Stimulated activated CD8-positive, alpha-beta memory T cell treated with anti-CD3 and anti-CD28 coated beads, Interleukin-12 subunit alpha, Interleukin-12 subunit beta, amount 100 ng/mL, for 1 hour (primary cell): ENCODE results near the gene MRNIP.
"Not testable (repeated sequence)": the region's sequence is repeated elsewhere in the genome, so short reads cannot be mapped to it uniquely, and the experiment has no call there.

Experiments
- DNase-seq: peaks from one replicate; pipeline ENCODE4 v3.0.0-alpha.2; 2020; ENCODE audit warnings: low read depth

The MRNIP gene

DNA sequence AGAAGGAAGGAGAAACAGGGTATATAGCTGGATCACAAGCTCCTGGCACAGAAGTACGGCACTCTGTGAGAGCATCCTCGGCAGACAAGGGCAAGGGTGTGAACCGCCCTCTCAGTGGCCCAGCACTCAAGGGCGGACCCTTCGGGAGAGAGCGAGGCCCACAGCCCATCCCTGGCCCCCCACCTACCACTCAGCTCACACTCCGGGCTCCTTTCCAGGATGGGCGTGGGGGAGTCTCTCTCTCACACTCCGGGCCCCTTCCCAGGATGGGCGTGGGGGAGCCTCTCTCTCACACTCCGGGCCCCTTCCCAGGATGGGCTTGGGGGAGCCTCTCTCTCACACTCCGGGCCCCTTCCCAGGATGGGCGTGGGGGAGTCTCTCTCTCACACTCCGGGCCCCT is 12.9 kb upstream of the MRNIP start:
- DNase-seq: not testable (repeated sequence)

DNA sequence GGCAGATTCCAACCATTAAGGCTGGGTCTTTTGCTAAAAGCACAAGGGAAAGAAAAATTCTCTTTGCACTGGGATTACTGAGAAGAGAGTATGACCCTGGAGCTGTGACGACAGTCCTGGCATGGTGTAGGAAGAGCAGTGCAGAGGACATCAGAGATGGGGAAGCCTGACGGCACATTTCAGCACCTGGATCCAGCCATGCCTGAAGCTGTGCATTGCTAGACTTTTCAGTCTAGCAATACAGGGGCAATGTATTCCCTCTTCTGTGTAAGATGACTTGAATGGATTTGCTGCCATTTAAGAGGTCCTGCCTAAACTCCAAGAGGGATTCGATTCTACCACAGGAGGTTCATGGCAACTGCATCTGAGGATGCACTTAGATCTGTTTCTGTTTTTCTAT is 12.3 kb upstream of the MRNIP start:
- DNase-seq: no peak

DNA sequence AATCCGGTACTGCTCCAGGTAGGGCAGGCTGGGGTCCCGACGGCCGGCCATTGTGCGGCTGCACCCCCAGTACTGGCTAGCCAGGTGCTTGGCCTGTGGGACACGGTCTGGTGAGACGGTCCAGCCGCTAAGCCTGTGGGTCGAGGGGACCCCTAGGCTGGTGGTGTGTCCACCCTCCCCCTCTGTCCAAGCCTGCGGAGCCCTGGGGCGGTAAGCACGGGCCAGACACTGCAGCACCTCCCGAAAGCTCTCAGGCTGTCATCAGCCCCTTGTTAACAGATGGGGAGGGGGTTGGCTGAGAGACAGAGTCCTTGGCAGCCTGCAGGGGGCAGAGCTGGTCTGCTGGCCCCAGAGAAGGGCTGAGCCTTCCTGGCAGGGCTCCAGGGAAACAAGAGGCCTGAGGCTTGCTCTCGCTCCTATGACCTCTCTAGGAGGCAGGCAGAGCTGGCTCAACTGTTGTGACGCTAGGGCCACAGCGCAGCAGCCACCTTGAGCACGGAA is 11.8 kb upstream of the MRNIP start:
- DNase-seq: no peak

DNA sequence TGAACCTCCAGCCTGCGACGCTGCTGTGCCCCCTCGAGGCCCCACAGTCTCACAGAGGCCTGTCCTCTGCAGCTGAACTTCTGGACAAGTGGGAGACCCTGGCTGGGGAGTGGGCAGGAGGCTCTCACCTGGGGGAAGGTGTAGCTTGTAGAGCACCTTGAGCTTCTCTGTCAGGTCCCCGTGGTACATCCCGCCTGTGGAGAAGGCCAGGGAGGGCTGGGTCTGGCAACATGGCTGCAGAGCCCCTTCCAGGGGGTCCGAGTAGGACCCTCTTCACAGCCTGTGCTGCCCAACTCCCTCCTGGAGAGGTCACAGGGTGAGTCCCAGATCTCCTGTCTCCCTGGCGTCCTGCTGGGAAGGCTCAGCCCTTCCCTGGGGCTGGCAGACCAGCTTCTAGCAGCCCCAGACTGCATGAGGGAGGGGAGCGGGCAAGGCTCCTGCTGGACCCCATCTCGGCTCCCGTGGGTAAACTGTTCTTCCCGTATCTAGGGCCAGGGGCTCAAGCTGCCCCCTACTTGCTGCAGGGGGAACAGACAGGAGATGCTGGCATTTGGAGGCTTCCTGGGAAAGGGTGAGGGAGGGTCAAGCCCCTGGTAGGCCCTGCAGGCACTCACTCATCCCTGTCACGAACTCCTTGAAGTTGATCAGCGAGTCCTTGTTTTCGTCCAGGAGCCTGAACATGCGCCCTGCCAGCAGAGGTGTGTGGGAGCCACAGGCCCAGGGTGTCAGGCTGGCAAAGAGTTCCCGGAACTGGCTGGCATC is 11.2 kb upstream of the MRNIP start:
- no peak for DNase-seq

DNA sequence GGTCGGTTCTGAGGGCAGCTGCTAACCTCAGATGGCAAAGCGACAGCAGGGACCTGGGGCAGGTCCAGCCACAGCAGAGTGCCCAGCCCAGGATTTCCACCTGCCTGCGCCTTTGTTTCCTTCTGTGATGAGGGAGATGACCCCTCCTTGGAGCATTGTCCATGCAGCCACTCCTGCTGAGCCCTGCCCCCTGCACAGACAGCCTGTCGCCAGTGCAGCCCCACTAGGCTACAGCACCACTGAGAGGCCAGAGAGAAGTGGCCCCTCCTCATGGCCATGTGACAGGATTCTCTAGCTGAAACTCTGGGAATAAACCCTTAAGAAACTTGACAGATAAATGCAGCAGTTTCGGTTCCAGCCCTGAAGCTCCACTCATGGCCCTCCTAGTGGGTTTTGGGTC is 10.5 kb upstream of the MRNIP start:
- no peak for DNase-seq

DNA sequence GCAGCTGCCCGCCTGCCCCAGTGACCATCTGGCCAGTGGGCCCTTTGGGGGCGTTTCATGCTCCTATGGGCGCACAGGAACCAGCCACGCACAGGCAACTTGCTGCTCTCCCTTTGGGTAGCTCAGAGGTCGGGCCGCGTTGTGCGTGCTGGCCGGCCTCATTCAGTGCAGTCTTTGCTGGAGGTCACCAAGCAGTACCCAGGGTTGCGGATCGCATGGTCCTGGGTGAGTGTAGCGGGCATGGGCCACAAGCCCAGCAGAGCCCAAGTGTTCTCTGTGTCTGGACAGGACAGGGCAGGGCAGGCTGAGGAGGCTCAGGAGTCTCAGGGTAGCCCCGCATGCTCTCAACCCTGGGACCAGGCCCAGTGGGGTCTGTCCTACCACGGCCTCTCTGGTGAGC is 9.9 kb upstream of the MRNIP start:
- no peak for DNase-seq

DNA sequence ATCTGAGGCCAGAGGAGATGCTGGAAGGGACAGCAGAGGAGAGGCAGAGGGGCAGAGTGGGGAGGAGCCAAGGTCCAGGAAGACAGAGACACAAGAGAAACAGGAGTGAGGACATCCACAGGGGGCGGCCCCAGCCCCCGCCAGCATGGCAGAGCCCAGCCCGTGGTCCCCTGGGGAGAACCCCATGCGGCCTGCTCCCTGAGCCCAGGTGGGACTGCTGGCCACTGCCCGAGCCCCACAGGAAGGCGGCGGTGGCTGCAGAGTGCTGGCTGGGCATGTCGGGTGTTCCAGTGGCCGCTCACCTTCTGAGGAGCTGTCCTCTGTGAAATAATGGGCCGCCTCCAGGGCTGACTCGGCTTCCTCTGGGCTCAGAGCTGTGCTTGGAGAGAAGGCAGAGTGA is 8.9 kb upstream of the MRNIP start:
- no peak for DNase-seq

DNA sequence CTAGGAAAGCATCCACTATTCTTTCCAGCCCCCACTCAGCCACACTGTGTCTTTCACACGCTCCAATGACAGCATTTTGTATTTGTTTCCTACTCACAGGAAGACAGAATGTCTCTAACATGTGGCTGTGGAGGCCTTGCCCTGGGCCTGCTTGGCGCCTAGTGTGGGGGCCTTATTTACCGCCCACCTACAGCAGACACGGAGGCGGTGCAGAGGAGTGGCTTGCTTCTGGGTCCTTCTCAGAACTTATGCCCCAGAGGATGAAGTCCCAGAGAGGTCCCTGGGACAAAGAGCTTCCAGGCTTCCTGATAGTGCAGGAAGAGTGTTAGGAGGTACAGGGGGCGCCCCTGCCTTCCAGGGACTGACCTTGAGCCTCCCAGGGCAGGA is 8.5 kb upstream of the MRNIP start:
- no peak for DNase-seq

DNA sequence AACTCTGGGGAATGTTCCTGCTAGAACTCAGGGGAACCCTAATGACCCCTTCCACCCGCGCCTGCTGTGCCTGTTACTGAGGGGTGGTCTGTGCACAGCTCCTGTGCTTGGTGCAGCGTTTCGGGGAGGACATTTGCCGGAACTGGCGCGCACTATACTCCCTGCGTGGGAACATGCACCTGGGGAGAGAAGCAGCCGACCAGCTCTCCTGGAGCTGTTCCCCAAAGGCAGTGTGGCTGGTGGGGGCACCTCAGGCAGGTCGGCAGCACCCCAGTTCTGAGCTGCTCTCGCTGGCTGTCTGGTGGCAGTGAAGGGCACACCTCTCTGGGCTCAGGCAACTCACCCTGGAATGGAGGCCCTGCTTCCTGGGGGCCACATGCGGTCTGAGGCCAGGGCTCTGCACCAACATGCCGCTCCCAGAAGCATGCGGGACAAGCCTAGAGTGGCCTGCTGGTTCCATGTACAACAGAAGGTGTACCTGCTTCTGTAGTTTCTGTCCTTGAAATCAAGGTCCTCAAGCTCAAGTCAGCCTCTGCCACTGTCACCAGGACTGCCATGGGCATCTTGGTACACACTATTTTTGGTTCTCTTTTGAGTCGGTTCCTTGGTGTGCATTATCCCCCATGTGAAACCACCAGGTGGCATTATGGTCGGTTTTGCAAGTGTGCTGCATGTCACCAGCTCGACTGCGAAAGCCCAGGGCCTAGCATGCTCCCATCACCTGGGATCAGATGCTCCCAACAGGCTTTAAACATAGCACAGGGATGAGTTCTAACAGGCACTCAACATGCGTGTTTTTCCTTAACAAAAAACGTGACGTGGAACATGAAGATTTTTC is 7.8 kb upstream of the MRNIP start:
- DNase-seq: no peak

DNA sequence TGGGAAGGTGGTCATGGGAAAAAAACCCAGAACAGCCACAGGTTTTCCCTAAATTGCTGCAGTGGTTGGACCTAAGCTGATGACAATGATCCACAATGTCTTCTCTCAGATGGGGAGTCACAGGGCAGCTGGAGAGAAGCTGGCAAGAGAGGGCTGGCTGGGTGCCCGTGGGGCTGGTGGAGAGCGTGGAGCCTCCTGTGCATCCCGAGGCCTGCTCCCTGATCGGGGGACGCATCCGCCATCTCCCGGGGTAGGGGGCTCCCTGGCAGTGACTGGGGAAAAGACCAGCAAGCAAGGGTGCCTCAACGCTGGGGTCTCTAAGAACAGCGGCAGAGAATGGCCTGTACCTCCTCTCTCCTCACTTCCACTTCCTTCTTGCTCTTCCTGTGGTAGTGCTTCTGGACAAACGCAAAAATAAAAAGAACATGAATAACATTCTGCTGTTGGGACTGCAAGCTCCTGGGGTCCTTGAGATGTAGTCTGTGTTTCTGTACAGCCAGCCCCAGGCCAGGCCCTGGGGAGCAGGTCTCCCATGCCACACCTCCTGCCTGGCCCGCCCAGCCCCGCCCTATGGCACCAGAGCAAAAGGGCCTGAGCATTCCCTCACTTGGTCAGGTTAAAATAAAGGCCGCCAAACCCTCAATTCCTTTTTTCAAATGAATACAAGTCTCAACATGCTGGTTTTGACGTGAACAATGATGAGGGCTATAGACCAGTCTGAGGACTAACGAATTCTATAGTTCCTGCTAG is 7.0 kb upstream of the MRNIP start:
- DNase-seq: no peak

DNA sequence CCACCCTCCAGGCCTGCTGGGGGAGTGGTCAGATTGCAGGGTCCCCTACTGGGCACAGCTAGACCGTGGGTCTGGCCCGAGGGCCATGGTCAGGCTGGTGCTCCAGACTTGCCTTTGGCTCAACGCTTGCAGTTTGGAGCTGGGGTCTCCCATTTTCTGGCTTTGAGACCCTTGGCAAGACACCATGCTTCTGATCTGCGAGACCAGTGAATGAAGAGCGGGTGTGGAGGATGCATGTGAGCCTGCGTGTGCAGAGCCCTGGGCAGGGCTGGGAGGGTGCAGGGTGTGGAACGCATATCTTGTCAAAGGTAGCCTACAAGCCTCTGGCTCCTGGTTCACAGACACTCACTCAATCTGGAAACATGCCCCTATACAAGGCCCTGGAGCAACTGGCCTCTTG is 6.1 kb upstream of the MRNIP start:
- no peak for DNase-seq

DNA sequence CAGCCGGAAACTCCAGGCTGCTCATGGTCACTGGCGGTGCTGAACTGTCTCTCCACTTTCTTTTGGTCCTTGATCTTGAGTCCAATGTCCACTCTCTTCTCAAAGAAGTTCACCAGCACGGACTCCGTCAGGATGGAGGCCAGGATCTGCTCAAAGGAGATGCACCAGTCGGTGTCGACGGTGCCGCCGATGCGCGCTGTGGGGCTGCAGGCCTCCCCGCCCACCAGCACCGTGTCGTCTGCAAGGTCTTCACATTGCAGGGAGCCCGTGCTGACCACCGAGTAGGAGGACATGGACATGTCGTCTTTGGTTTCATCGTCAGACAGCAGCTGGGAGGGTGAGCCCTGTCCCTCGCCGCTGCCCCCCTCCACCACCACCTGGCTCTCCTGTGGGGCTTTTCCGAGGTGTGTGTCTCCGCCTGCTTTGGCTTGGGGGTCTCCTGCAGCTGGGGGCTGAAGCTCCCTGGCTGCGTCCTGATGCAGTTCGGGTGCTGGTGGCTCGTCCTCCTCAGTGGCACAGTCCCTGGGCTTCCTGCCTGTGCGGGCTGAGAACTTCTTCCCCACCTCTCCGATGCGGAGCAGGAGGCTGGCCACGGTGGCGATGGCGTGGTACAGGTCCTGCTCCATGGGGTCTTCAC is 5.0 kb upstream of the MRNIP start:
- no peak for DNase-seq

DNA sequence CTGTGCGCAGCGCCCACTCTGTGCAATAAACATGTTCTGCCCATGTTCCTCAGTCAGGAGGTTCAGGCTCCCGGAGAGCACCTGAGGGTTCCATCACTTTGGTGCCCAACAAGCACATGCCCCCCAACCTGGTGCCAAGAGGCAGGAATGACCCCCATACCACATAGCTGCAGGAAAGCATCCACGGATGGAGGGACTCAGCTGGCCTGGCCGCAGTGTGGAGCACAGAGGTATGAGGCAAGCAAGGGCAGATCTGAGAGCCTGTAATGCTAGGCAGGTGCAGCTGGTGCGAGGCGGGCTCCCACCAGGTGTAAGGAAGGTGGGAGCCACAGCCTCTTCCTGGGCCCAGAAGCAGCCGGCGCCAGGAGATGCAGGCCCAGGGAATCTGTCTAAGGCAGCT is 4.3 kb upstream of the MRNIP start:
- no peak for DNase-seq

DNA sequence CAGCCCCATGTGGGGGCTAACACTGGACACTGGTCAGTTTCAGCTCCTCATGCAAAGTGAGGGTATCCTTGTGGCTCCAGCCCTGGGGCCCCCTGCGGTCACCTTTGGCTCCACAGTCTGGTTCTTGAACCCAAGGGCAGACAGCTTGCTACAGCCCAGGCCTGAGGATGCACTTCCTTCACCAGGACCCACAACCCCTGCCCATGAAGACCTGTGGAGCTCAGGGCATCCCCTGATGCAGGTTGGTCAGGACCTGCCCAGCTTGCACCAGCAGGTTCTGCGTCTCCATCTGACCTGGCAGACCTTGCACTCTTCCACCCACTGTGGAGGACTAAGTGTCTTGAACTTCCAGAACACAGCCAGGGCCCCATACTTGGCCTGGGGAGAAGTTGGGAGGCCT is 3.7 kb upstream of the MRNIP start:
- no peak for DNase-seq

DNA sequence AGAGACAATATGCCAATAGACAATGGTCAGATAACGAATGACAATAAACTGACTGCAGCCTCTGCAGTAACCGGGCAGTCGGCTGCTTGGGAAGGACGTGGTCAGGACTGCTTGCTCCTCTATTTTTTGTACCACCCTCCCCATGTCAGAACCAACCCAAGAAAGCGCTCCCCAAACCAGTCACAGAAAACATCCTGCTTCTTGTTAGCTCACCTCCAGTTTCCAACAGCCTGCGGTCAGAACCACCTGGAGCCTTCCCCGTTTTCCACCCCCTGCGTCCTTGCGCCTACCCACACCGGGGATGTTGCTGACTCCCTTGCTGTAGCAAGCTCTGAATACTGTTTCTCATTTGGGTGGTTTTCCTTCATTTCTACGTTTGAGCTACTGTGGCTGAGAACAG is 1.7 kb upstream of the MRNIP start:
- no peak for DNase-seq

DNA sequence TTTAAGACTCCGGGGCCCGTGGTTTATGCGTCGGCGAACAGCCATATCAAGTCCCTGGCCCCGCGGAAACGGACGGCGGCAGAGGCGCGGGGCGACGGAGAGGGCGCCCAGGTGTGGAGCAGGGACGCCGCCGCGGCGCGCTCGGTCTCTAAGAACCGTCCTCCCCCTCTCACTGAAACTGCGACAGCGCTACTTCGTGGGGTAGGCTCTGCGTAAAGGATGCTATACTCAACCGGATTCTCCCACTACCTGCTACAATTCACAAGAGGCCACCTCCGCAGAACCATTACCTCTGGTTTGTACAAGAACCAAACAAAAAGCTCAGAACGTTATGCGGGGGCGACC is 404 bp downstream of the MRNIP start:
- DNase-seq: peak; percentile 15

DNA sequence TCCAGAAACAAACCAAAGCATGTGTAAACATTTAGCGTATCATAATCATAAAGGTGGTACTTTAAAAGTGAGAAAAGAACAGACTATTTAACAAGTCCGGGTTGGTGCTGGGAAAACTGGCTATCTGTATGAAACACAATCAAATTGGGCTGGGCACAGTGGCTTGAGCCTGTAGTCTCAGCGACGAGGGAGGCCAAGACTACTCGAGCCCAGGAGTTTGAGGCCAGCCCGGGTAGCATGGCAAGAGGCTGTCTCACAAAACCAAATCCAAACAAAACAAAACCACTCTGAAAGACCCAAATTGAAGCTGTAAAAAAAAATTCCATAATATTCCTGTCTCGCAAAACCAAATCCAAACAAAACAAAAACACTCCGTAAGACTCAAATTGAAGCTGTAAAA is 4.3 kb downstream of the MRNIP start:
- DNase-seq: no peak

DNA sequence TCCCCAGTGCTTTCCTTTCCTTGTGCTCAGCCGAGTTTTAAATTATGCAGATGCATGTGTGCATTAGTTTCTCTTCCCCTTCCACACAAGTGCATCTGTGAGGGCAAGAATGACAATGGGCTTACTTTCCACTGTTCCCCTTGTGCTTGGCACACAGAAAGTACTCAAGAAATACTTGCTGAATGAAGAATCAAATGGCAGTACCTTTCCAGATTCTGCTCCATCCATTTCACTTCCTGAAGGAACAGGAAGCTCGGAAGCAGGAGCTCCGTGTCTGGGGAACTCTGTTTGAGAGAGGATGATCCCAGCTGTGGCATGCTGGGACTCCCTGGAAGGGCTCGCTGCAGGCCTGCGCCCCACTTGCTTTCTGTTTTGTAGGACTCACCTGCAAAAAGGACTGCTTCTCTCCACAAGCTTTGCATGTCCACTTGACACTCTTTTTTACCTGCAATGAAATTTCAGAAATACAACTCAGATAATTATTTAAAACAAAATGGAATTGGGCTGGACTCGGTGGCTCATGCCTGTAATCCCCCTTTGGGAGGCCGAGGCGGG is 5.5 kb downstream of the MRNIP start:
- DNase-seq: no peak

DNA sequence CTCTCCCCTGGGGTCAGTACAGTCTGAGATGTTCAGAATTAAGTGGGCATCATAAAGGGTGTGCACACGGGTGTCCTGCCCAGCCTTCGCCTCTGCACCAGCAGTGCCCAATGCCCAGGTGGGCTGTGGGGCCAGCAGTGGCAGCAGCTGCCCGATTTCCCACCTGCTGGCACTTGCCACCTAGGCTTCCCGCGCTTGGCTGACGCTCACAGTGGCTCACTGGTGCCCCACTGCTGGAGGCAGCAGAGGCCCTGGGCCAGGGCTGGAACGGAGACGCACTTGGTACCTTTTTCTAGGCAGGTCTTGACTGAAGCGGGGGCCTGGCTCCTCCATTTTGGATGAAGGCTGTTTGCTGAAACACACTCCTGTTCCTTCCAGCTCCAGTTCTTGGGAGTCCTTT is 17.0 kb downstream of the MRNIP start:
- no peak for DNase-seq

DNA sequence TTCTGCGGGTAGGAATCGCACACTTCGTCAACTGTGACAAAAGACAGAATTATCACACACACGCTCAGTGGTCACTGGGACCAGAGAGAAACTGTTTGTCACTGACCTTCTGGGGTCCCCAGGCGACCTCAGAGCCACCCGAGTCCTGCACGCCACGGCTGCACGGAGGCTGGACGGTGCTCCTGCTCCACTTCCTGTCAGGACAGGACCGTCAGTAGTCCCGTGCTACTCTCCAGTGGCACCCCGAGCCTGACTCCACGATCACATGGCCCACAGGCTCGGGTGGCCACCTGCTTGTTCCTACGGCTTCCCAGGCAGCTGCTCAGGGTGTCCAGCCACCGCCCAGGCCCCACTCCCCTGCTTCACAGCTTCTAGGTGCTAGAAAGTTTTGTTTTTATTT is 17.9 kb downstream of the MRNIP start:
- no peak for DNase-seq

DNA sequence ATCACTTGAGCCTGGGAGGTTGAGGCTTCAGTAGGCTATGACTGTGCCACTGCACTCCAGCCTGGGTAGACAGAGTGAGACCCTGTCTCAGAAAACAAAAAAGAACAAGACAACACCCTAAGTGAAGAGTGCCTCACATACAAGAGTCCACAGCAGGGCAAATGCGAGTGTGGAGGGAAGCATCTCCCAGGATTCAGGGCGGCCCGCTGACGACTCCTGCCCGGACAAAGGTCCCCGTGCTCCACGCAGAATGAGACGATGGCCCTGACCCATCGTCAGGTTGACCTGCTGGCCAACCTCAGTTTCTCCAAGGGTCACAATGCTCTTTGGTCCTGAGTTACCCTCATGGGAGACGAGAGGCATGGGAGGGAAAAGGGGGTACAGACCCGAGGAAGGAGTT is 18.3 kb downstream of the MRNIP start:
- no peak for DNase-seq
